Neuron (in vitro differentiated cells): Measurements from ENCODE around the gene HPGDS.
"Not testable (repeated sequence)": the region's sequence is repeated elsewhere in the genome, so short reads cannot be mapped to it uniquely, and the experiment has no call there.

Source experiments
- H2AFZ ChIP-seq: one replicate; pipeline ENCODE4 v1.6.1; 2013; ENCODE audit warnings: low read depth, mild to moderate bottlenecking, inconsistent platforms, low read length, moderate library complexity
- H3K27me3 ChIP-seq: one replicate; pipeline ENCODE4 v1.6.1; 2013; ENCODE audit warnings: low read length; ENCODE audit not compliant: insufficient read depth
- H3K36me3 ChIP-seq: one replicate; pipeline ENCODE4 v1.6.1; 2013; ENCODE audit warnings: low read length; ENCODE audit not compliant: insufficient read depth
- H3K4me1 ChIP-seq: one replicate; pipeline ENCODE4 v1.6.1; 2013; ENCODE audit warnings: low read length; ENCODE audit not compliant: insufficient read depth
- H3K4me3 ChIP-seq: 2 replicates; pipeline ENCODE4 v1.5.1; 2013; ENCODE audit warnings: mild to moderate bottlenecking, low read length, moderate library complexity
- H3K9me3 ChIP-seq: one replicate; pipeline ENCODE4 v1.6.1; 2013; ENCODE audit warnings: low read length

Gene HPGDS

DNA sequence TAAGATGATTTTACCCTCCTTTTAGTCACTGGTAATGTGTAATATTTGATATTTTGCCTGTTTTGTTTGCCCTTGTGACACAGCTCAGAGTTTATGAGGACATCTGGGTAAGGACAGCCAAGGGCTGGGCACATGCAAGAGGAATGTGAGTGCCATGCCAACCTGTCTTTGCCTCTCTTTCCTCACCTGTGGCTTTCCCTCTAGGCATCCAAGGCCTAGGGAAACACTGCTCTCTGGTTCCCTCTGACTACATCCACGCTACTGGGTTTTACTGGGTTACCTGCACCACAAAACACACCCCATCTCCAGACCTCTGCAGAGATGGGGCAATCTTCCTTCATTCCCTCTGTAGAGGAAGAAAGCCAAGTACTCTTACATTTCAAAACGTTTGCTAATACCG, 7.7 kb downstream of the HPGDS start:
- Histone ChIP-seq H2AFZ (no peak overlapping the region), H3K4me1 (peaks cover 12% of the 10 kb centered on the region), H3K9me3 (no peaks in the 10 kb centered on the region), H3K36me3 (no peaks in the 10 kb centered on the region), H3K27me3 (no peaks in the 10 kb centered on the region), H3K4me3 (no peak overlapping the region)

GRCh38 chr4:94334476-94334875, 8.2 kb downstream of the HPGDS start:
- no peak overlapping the region for H3K4me3 ChIP-seq
- no peaks in the 10 kb centered on the region for H3K27me3 ChIP-seq
- peaks cover 12% of the 10 kb centered on the region for H3K4me1 ChIP-seq
- no peaks in the 10 kb centered on the region for H3K36me3 ChIP-seq
- H3K9me3 ChIP-seq = no peaks in the 10 kb centered on the region
- no peak overlapping the region for H2AFZ ChIP-seq

DNA sequence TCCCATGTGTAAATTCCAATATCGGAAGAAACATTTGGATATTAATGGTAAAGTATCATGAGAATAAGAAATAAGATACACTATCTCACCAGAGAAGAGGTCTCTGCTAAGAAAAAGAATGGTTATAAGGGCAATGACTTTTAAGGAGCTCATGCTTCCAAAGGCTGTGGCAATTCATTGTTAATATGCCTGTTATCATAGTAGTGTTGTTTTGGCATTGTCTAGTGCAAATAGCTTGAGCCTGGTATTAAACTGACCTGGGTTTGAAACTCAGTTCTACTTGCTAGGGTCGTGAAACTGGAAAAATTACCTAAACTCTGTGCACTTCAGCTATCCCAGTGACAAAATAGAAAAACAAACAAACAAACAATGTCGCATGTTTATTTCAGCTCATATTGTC, 8.8 kb downstream of the HPGDS start:
- Histone ChIP-seq H2AFZ (no peak overlapping the region), H3K36me3 (no peaks in the 10 kb centered on the region), H3K9me3 (no peaks in the 10 kb centered on the region), H3K27me3 (no peaks in the 10 kb centered on the region), H3K4me1 (peaks cover 12% of the 10 kb centered on the region), H3K4me3 (no peak overlapping the region)

- H3K27me3 ChIP-seq = no peaks in the 10 kb centered on the region
- H2AFZ ChIP-seq = no peak overlapping the region
- no peak overlapping the region for H3K4me3 ChIP-seq
- H3K4me1 ChIP-seq = peaks cover 12% of the 10 kb centered on the region
- no peaks in the 10 kb centered on the region for H3K9me3 ChIP-seq
- no peaks in the 10 kb centered on the region for H3K36me3 ChIP-seq
Measured at GRCh38 chr4:94332983-94333590, 9.5 kb downstream of the HPGDS start.

DNA sequence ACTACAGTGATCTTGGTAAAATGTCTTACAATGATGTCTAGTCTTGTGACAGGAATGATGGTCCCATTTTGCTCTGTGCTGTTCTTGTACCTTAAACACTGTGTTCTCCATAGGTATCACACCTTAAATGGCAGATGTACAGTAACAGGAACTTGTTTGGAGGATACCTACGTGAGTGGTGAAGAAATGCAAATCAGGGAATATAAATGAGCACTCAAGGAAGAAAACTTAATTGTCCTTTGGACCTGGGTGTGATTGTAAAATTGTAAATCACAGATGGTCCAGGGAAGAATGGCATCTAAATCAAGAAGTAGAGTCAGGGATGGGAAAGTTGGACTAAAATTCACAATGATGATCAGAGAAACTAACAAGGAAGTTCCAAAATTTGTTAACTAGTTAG, 12.7 kb downstream of the HPGDS start:
- H3K9me3 ChIP-seq = peaks cover 8% of the 10 kb centered on the region
- H3K4me3 ChIP-seq = no peak overlapping the region
- no peaks in the 10 kb centered on the region for H3K36me3 ChIP-seq
- H3K4me1 ChIP-seq = peaks cover 12% of the 10 kb centered on the region
- H2AFZ ChIP-seq = no peak overlapping the region
- H3K27me3 ChIP-seq = no peaks in the 10 kb centered on the region

DNA sequence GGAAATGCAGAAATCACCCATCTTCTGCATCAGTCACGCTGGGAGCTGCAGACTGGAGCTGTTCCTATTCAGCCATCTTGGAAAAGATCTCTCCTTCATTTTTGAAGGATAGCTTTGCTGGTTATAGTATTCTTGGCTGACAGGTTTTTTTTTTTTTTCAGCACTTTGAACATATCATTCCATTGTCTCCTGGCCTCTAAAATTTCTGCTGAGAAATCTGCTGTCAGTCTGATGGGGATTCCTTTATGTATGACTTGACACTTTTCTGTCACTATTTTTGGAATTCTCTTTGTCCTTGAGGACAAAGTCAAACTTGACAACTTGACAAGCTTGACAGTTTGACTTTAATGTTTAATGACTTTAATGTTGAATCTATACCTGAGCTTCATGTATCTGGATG, 16.8 kb downstream of the HPGDS start:
- no peaks in the 10 kb centered on the region for H3K36me3 ChIP-seq
- peaks cover 8% of the 10 kb centered on the region for H3K9me3 ChIP-seq
- no peak overlapping the region for H2AFZ ChIP-seq
- H3K4me3 ChIP-seq = no peak overlapping the region
- no peaks in the 10 kb centered on the region for H3K4me1 ChIP-seq
- H3K27me3 ChIP-seq = no peaks in the 10 kb centered on the region

DNA sequence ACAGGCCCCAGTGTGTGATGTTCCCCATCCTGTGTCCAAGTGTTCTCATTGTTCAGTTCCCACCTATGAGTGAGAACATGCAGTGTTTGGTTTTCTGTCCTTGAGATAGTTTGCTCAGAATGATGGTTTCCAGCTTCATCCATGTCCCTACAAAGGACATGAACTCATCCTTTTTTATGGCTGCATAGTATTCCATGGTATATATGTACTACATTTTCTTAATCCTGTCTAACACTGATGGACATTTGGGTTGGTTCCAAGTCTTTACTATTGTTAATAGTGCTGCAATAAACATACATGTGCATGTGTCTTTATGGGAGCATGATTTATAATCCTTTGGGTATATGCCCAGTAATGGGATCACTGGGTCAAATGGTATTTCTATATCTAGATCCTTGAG, 22.7 kb downstream of the HPGDS start:
- not testable (repeated sequence) for H3K9me3 ChIP-seq, H3K27me3 ChIP-seq, H2AFZ ChIP-seq, H3K36me3 ChIP-seq, H3K4me1 ChIP-seq, H3K4me3 ChIP-seq

DNA sequence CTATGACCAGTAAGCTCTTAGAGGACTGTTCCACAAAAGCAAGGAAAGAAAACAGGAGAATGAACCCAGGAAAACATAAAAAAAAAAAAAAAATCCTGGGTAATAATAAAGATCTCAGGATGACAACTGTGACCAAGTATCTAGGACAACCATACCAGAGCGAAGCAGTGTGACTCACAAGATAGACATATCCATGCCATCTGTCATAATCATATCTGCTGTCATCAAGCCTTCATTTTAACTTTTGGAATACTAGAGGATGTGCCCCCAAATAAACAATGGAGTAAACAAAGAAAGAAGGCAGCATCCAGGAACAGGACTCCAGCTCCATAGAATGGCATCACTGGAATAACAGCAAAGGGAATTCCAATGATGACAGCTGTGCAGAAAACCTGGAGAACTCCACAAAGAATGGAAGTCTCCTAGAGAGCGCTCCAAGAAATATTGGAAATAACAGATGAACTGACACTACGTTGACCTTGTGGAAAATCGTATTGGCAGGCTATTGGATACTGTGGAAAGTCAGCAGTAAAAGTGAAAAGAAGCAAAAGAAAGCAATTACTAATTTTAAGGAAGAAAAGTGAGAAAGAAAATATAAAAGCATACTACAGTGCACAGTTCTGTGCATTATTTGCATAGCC, 35.3 kb downstream of the HPGDS start:
- H3K4me1 ChIP-seq = peaks cover 24% of the 10 kb centered on the region
- no peak overlapping the region for H2AFZ ChIP-seq
- H3K4me3 ChIP-seq = no peak overlapping the region
- no peaks in the 10 kb centered on the region for H3K36me3 ChIP-seq
- no peaks in the 10 kb centered on the region for H3K27me3 ChIP-seq
- H3K9me3 ChIP-seq = no peaks in the 10 kb centered on the region

GRCh38 chr4:94306713-94307112, 35.9 kb downstream of the HPGDS start:
- Histone ChIP-seq H3K36me3 (no peaks in the 10 kb centered on the region), H3K4me1 (peaks cover 24% of the 10 kb centered on the region), H2AFZ (no peak overlapping the region), H3K9me3 (no peaks in the 10 kb centered on the region), H3K27me3 (no peaks in the 10 kb centered on the region), H3K4me3 (no peak overlapping the region)

- Histone ChIP-seq H3K4me3 (no peak overlapping the region), H3K4me1 (peaks cover 24% of the 10 kb centered on the region), H3K36me3 (no peaks in the 10 kb centered on the region), H3K27me3 (no peaks in the 10 kb centered on the region), H3K9me3 (no peaks in the 10 kb centered on the region), H2AFZ (no peak overlapping the region)
Measured at GRCh38 chr4:94305466-94306225, 37.0 kb downstream of the HPGDS start.

GRCh38 chr4:94304365-94304971, 38.2 kb downstream of the HPGDS start:
- no peaks in the 10 kb centered on the region for H3K36me3 ChIP-seq
- peaks cover 24% of the 10 kb centered on the region for H3K4me1 ChIP-seq
- no peak overlapping the region for H3K4me3 ChIP-seq

GRCh38 chr4:94302191-94302590, 40.4 kb downstream of the HPGDS start:
- Histone ChIP-seq H3K9me3 (no peaks in the 10 kb centered on the region), H3K27me3 (no peaks in the 10 kb centered on the region), H3K4me1 (peaks cover 17% of the 10 kb centered on the region), H3K4me3 (no peak overlapping the region), H2AFZ (no peak overlapping the region), H3K36me3 (no peaks in the 10 kb centered on the region)

More at GRCh38 chr4:94304365-94304971, 38.2 kb downstream of the HPGDS start:
- no peaks in the 10 kb centered on the region for H3K27me3 ChIP-seq
- H2AFZ ChIP-seq = no peak overlapping the region
- no peaks in the 10 kb centered on the region for H3K9me3 ChIP-seq

GRCh38 chr4:94298725-94299252, 43.8 kb downstream of the HPGDS start:
- H3K9me3 ChIP-seq = no peaks in the 10 kb centered on the region
- H3K4me3 ChIP-seq = no peak overlapping the region
- H3K27me3 ChIP-seq = no peaks in the 10 kb centered on the region

More at GRCh38 chr4:94298725-94299252, 43.8 kb downstream of the HPGDS start:
- Histone ChIP-seq H3K36me3 (no peaks in the 10 kb centered on the region), H3K4me1 (no peaks in the 10 kb centered on the region), H2AFZ (no peak overlapping the region)
